Upper lobe of left lung (tissue), 4 donors: ENCODE results near the gene DTNA.

Experiments used
- CTCF ChIP-seq, 6 experiments: fragments of 450-650 bp in 4 of 6; fragments of 200-600 bp in 2 of 6; sonication (generic) in 2 of 6; IDR thresholded peaks; one replicate each; pipeline ENCODE4 v1.5.1; 2016 to 2019; ENCODE audit warnings: antibody characterized with exemption in 6 of 6
- POLR2A ChIP-seq, 4 donors: fragments of 450-650 bp; IDR thresholded peaks; one replicate each; pipeline ENCODE4 v1.5.1; 2016 to 2017; ENCODE audit warnings: antibody characterized with exemption in 4 of 4, mild to moderate bottlenecking in 2 of 4
- POLR2AphosphoS5 ChIP-seq, 2 donors: sonication (generic); formaldehyde crosslinking; IDR thresholded peaks; one replicate each; pipeline ENCODE4 v1.5.1; 2017; ENCODE audit warnings: antibody characterized with exemption in 2 of 2

- TF ChIP-seq POLR2A (IDR thresholded peaks at IDR 0.05) (no peak), CTCF (IDR thresholded peaks at IDR 0.05) (no peak), POLR2AphosphoS5 (IDR thresholded peaks at IDR 0.05) (no peak)
These were observed 211.1 kb downstream of the DTNA start for GRCh38 chr18:34921226-34921625.
